GM12878 (cell line): ENCODE measurements around the gene TIGD1. TPM values are rescaled to one million over a fixed set of nuclear protein-coding genes. Genes with fewer than 3 reads are reported as not detected.

ENCODE experiments used
- ATAC-seq: fragments of 200-7000 bp; cut with Tn5 transposase; 3 replicates; pipeline ENCODE4 v1.9.1; 2020; ENCODE audit warnings: mild to moderate bottlenecking, moderate library complexity
- BruUV-seq: library from RNA; stranded (reverse); fragments of 400-500 nt; replicated peaks from 2 replicates; lab custom pipeline; 2021; lab: Mats Ljungman, UMichigan
- CTCF ChIA-PET: fragments of 300-600 bp; sonication (Branson Sonifier 250); formaldehyde crosslinking; extraction: SDS; loops from one replicate; lab custom pipeline; 2021; ENCODE audit warnings: inconsistent platforms; lab: Yijun Ruan, JAX
- POLR2A ChIA-PET: fragments of 350-600 bp; formaldehyde crosslinking; extraction: SDS; loops from one replicate; lab custom pipeline; 2021; ENCODE audit warnings: inconsistent platforms; lab: Charles Lee
- RAD21 ChIA-PET: fragments of 300-600 bp; sonication (Branson Sonifier 250); formaldehyde crosslinking; loops from one replicate; lab custom pipeline; 2023; ENCODE audit warnings: antibody characterized with exemption; ENCODE audit not compliant: unreplicated experiment; lab: Charles Lee
- SMC1A ChIA-PET: fragments of 300-600 bp; sonication (Branson Sonifier 250); formaldehyde crosslinking; loops from one replicate; lab custom pipeline; 2023; ENCODE audit not compliant: unreplicated experiment, uncharacterized antibody; lab: Charles Lee
- DNase-seq: peaks from one replicate; pipeline ENCODE4 v3.0.0-alpha.2; 2011; ENCODE audit warnings: low read depth, low spot score
- FAIRE-seq: peaks from 3 replicates; lab custom pipeline; 2011; peaks lifted over from hg19 to GRCh38; lab: Jason Lieb, UNC
- H2AFZ ChIP-seq: 2 replicates; pipeline ENCODE4 v1.6.0; 2011; ENCODE audit warnings: low read depth, low read length, control low read depth; ENCODE audit not compliant: control insufficient read depth
- H3K27ac ChIP-seq: 2 replicates; pipeline ENCODE4 v1.5.1; 2011; ENCODE audit warnings: control low read depth; ENCODE audit not compliant: control insufficient read depth, insufficient read depth
- H3K27me3 ChIP-seq, 2 experiments: replicated peaks in 1 of 2; 2 replicates each; pipeline versions ENCODE4 v1.6.0 to v1.6.1; 2011; ENCODE audit warnings: low read length in 1 of 2; ENCODE audit not compliant: control insufficient read depth in 2 of 2, insufficient read depth in 2 of 2
- H3K36me3 ChIP-seq, 2 experiments: 2 replicates each; pipeline ENCODE4 v1.5.1; 2011; ENCODE audit warnings: low read length in 1 of 2; ENCODE audit not compliant: control insufficient read depth in 2 of 2, insufficient read depth in 2 of 2
- H3K4me1 ChIP-seq: 2 replicates; pipeline ENCODE4 v1.6.1; 2011; ENCODE audit warnings: mild to moderate bottlenecking, low read length, moderate library complexity, mixed read lengths; ENCODE audit not compliant: control insufficient read depth, insufficient read depth
- H3K4me2 ChIP-seq: 2 replicates; pipeline ENCODE4 v1.6.0; 2011; ENCODE audit warnings: control low read depth; ENCODE audit not compliant: control insufficient read depth, insufficient read depth
- H3K4me3 ChIP-seq: fragments of 200-600 bp; sonication (generic); 2 replicates; pipeline ENCODE4 v1.5.1; 2016
- H3K79me2 ChIP-seq: 2 replicates; pipeline ENCODE4 v1.6.0; 2011; ENCODE audit warnings: low read length; ENCODE audit not compliant: control insufficient read depth, insufficient read depth
- H3K9ac ChIP-seq: 2 replicates; pipeline ENCODE4 v1.8.0; 2011; ENCODE audit warnings: low read length, control low read depth, mixed read lengths; ENCODE audit not compliant: control insufficient read depth, insufficient read depth
- H3K9me3 ChIP-seq: replicated peaks from 3 replicates; pipeline ENCODE4 v1.5.1; 2011; ENCODE audit warnings: mild to moderate bottlenecking, low read length; ENCODE audit not compliant: control insufficient read depth, insufficient read depth
- H4K20me1 ChIP-seq: 2 replicates; pipeline ENCODE4 v1.6.0; 2011; ENCODE audit not compliant: control insufficient read depth, insufficient read depth
- ASH2L ChIP-seq: fragments of 300-600, 200-600 bp; sonication (generic); IDR thresholded peaks from 2 replicates; pipeline ENCODE4 v1.6.1; 2017; ENCODE audit warnings: low read depth, mild to moderate bottlenecking, borderline replicate concordance
- BMI1 ChIP-seq: fragments of 450-650 bp; IDR thresholded peaks from 2 replicates; pipeline ENCODE4 v1.6.1; 2016; ENCODE audit warnings: mild to moderate bottlenecking, moderate library complexity, borderline replicate concordance
- CBX3 ChIP-seq: fragments of 200-600 bp; sonication (generic); IDR thresholded peaks from 2 replicates; pipeline ENCODE4 v1.6.1; 2016; ENCODE audit warnings: low read depth, borderline replicate concordance
- CHD4 ChIP-seq: fragments of 200-600 bp; sonication (generic); IDR thresholded peaks from 2 replicates; pipeline ENCODE4 v1.6.1; 2016; ENCODE audit warnings: mild to moderate bottlenecking
- CREM ChIP-seq: IDR thresholded peaks from 2 replicates; pipeline ENCODE4 v1.6.1; 2014; ENCODE audit warnings: antibody characterized with exemption, low read depth
- ESRRA ChIP-seq: IDR thresholded peaks from 2 replicates; pipeline ENCODE4 v1.6.1; 2012; ENCODE audit warnings: mild to moderate bottlenecking, low read length, improper control_type of control experiment
- ETV6 ChIP-seq, 2 experiments: fragments of 450-650 bp in 1 of 2; IDR thresholded peaks in 1 of 2; conservative IDR thresholded peaks in 1 of 2; 2 replicates each; pipeline ENCODE4 v1.6.1; 2014; ENCODE audit warnings: antibody characterized with exemption in 1 of 2, borderline replicate concordance in 1 of 2, low read depth in 1 of 2, mild to moderate bottlenecking in 1 of 2, moderate library complexity in 1 of 2
- FOXK2 ChIP-seq: fragments of 450-650 bp; IDR thresholded peaks from 2 replicates; pipeline ENCODE4 v1.6.1; 2017; ENCODE audit warnings: mild to moderate bottlenecking, moderate library complexity
- NFYA ChIP-seq: IDR thresholded peaks from 2 replicates; pipeline ENCODE4 v1.6.1; 2011; ENCODE audit warnings: low read depth, mild to moderate bottlenecking, low read length, improper control_type of control experiment, borderline replicate concordance
- POLR2AphosphoS2 ChIP-seq: IDR thresholded peaks from 2 replicates; pipeline ENCODE4 v1.6.1; 2011; ENCODE audit warnings: low read depth, mild to moderate bottlenecking, low read length, improper control_type of control experiment, moderate library complexity
- SIX5 ChIP-seq: IDR thresholded peaks from 2 replicates; pipeline ENCODE4 v1.6.1; 2011; ENCODE audit warnings: mild to moderate bottlenecking, low read depth, low read length, moderate library complexity; ENCODE audit not compliant: severe bottlenecking
- SMAD1 ChIP-seq: fragments of 450-650 bp; IDR thresholded peaks from 2 replicates; pipeline ENCODE4 v1.6.1; 2018; ENCODE audit warnings: mild to moderate bottlenecking, low read depth; ENCODE audit not compliant: partially characterized antibody
- SREBF1 ChIP-seq: IDR thresholded peaks from 2 replicates; pipeline ENCODE4 v1.6.1; 2012; ENCODE audit warnings: mild to moderate bottlenecking, low read length
- TAF1 ChIP-seq: IDR thresholded peaks from 2 replicates; pipeline ENCODE4 v1.6.1; 2011; ENCODE audit warnings: mild to moderate bottlenecking, low read depth, low read length, borderline replicate concordance
- ZZZ3 ChIP-seq: IDR thresholded peaks from 2 replicates; pipeline ENCODE4 v1.6.1; 2011; ENCODE audit warnings: low read depth; ENCODE audit not compliant: control insufficient read depth, insufficient read length
- WGBS: methylation state at CpG from one replicate; pipeline ENCODE4 v1.1.6; 2016; ENCODE audit warnings: low lambda C conversion rate; ENCODE audit not compliant: insufficient replicate concordance, insufficient coverage; ENCODE audit errors: missing lambda C conversion rate; 5-methylcytosine and 5-hydroxymethylcytosine counted together
- in situ Hi-C: fragments of 300-500 bp; cut with MboI; formaldehyde crosslinking; loops from 9 replicates; pipeline ENCODE4 v1.14.3; 2018; ENCODE audit warnings: mixed read lengths
- intact Hi-C: fragments of 100-400 bp; cut with micrococcal nuclease; formaldehyde crosslinking; loops from one replicate; pipeline ENCODE4 v1.14.2; 2022; ENCODE audit not compliant: unreplicated experiment
- polyA plus RNA-seq, 11 experiments: library from polyadenylated mRNA; depleted of rRNA in 4 of 11; unstranded in 6 of 11; stranded (reverse) in 5 of 11; fragments of >200 nt; fragmentation: Nextera tagmentation in 4 of 11; fragmentation: Illumina TruSeq in 1 of 11; extraction: Ambion mirVana in 4 of 11; extraction: Trizol in 1 of 11; gene quantifications; 1 replicate in 1 of 11; 2 replicates in 10 of 11; pipeline versions ENCODE4 v1.2.1 to v1.2.3, GENCODE V29; 2011 to 2016; ENCODE audit warnings: inconsistent platforms in 2 of 11, missing spikeins in 2 of 11, low read depth in 1 of 11
- total RNA-seq, 4 experiments: library from RNA; depleted of rRNA in 3 of 4; stranded (reverse); fragments of >200 nt in 3 of 4; fragmentation: Illumina TruSeq in 1 of 4; extraction: Trizol in 1 of 4; gene quantifications; 2 replicates each; pipeline versions ENCODE4 v1.2.1 to v1.2.3, GENCODE V29; 2013 to 2021
- TF ChIP-seq, protein P1 (sequence below): fragments of 150-350 bp; IDR thresholded peaks from 2 replicates; pipeline ENCODE4 v1.6.1; 2014; ENCODE audit warnings: mild to moderate bottlenecking, low read depth, low read length
- TF ChIP-seq, protein P2 (sequence below): fragments of 450-650 bp; IDR thresholded peaks from 2 replicates; pipeline ENCODE4 v1.6.1; 2017; ENCODE audit warnings: low read depth, mild to moderate bottlenecking, moderate library complexity
- TF ChIP-seq, protein P3 (sequence below): fragments of 150-350 bp; IDR thresholded peaks from 2 replicates; pipeline ENCODE4 v1.6.1; 2016; ENCODE audit warnings: low read depth, low read length

Gene TIGD1
- total and polyA plus RNA-seq, 10 of the 15 experiments (the other 5 are each of a cell fraction or from before 2014, with no cell fraction given) = 1.4 to 8.4 (median 5.6) TPM

DNA sequence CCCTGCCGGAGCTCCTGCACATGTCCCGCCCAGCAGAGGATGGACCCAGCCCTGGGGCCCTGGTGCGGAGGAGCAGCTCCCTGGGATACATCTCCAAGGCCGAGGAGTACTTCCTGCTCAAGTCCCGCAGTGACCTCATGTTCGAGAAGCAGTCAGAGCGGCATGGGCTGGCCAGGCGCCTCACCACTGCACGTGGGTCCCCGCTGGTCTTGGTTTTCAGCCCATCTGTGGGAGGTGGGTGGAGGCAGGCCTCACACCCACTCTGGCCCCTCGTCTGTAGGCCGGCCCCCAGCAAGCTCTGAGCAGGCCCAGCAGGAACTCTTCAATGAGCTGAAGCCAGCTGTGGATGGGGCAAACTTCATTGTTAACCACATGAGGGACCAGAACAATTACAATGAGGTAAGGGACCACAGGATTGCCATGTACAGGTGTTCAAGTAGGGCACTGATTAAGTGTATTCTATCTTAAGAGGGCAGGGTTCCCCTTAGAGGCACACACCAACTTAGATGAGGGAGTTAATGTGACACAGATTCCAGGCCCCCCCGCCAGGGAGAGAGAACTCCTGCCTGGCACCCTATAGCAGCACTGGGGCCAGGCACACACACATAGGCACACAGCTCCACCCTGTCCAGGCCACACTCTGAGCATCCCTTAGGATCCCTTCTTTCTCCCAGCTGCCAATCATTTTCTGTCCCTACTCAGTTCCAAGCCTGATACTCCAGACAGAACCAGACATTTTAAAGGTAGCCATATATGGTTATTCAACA, 16.2 kb downstream of the TIGD1 start:
- Histone ChIP-seq H4K20me1 (no peaks in the 10 kb centered on the region), H3K27me3 (no peaks in the 10 kb centered on the region), H3K4me1 (peaks cover under 1% of the 10 kb centered on the region; the same call in 1 of the 2 replicates), H3K36me3 (no peaks in the 10 kb centered on the region), H3K79me2 (no peaks in the 10 kb centered on the region), H3K4me3 (no peak overlapping the region), H2AFZ (no peak overlapping the region), H3K9ac (no peak overlapping the region), H3K4me2 (no peak overlapping the region), H3K27ac (no peak overlapping the region), H3K9me3 (peaks cover 6% of the 10 kb centered on the region; the same call in 2 of the 3 replicates)
- FAIRE-seq (no peak), DNase-seq (no peak), ATAC-seq (no peak)
- 38% methylated on average over 13 of the region's 13 CpGs for WGBS
- BruUV-seq = no TSS peak
- ChIA-PET SMC1A (no interaction called here), POLR2A (no interaction called here), RAD21 (no interaction called here), CTCF (no interaction called here)
- in situ Hi-C loops = no loop called here
- intact Hi-C loops = no loop called here
- TF ChIP-seq FOXK2 = no peak
- TF ChIP-seq NFYA = no peak
- no peak for TF ChIP-seq CREM
- TF ChIP-seq SMAD1 = no peak
- no peak for TF ChIP-seq CHD4
- no peak for TF ChIP-seq ASH2L
- no peak for TF ChIP-seq ETV6 (conservative IDR thresholded peaks at IDR 0.05 in 1 of 2, IDR thresholded peaks at IDR 0.05 in 1 of 2; ENCODE audit: borderline replicate concordance in 1 of 2, low read depth in 1 of 2)
- TF ChIP-seq, protein P1, sequence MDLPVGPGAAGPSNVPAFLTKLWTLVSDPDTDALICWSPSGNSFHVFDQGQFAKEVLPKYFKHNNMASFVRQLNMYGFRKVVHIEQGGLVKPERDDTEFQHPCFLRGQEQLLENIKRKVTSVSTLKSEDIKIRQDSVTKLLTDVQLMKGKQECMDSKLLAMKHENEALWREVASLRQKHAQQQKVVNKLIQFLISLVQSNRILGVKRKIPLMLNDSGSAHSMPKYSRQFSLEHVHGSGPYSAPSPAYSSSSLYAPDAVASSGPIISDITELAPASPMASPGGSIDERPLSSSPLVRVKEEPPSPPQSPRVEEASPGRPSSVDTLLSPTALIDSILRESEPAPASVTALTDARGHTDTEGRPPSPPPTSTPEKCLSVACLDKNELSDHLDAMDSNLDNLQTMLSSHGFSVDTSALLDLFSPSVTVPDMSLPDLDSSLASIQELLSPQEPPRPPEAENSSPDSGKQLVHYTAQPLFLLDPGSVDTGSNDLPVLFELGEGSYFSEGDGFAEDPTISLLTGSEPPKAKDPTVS = no peak
- no peak for TF ChIP-seq SREBF1
- TF ChIP-seq, protein P2, sequence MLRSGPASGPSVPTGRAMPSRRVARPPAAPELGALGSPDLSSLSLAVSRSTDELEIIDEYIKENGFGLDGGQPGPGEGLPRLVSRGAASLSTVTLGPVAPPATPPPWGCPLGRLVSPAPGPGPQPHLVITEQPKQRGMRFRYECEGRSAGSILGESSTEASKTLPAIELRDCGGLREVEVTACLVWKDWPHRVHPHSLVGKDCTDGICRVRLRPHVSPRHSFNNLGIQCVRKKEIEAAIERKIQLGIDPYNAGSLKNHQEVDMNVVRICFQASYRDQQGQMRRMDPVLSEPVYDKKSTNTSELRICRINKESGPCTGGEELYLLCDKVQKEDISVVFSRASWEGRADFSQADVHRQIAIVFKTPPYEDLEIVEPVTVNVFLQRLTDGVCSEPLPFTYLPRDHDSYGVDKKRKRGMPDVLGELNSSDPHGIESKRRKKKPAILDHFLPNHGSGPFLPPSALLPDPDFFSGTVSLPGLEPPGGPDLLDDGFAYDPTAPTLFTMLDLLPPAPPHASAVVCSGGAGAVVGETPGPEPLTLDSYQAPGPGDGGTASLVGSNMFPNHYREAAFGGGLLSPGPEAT = no peak
- no peak for TF ChIP-seq ZZZ3
- no peak for TF ChIP-seq ESRRA
- TF ChIP-seq TAF1 = no peak
- TF ChIP-seq BMI1 = no peak
- no peak for TF ChIP-seq SIX5
- TF ChIP-seq, protein P3, sequence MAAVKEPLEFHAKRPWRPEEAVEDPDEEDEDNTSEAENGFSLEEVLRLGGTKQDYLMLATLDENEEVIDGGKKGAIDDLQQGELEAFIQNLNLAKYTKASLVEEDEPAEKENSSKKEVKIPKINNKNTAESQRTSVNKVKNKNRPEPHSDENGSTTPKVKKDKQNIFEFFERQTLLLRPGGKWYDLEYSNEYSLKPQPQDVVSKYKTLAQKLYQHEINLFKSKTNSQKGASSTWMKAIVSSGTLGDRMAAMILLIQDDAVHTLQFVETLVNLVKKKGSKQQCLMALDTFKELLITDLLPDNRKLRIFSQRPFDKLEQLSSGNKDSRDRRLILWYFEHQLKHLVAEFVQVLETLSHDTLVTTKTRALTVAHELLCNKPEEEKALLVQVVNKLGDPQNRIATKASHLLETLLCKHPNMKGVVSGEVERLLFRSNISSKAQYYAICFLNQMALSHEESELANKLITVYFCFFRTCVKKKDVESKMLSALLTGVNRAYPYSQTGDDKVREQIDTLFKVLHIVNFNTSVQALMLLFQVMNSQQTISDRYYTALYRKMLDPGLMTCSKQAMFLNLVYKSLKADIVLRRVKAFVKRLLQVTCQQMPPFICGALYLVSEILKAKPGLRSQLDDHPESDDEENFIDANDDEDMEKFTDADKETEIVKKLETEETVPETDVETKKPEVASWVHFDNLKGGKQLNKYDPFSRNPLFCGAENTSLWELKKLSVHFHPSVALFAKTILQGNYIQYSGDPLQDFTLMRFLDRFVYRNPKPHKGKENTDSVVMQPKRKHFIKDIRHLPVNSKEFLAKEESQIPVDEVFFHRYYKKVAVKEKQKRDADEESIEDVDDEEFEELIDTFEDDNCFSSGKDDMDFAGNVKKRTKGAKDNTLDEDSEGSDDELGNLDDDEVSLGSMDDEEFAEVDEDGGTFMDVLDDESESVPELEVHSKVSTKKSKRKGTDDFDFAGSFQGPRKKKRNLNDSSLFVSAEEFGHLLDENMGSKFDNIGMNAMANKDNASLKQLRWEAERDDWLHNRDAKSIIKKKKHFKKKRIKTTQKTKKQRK = no peak
- TF ChIP-seq POLR2AphosphoS2 = no peak
- no peak for TF ChIP-seq CBX3
